Measurements from ENCODE around the gene ARHGEF6. TPM values are rescaled to one million over a fixed set of nuclear protein-coding genes. Genes with fewer than 3 reads are reported as not detected.
A peak's percentile ranks its signal among the peaks of the same experiment; 100 is the strongest.

Gene ARHGEF6
- total RNA-seq, 1 donor = 10.0 TPM

- no peak for DNase-seq (ENCODE audit: low read depth)
- no peak for TF ChIP-seq CTCF (IDR thresholded peaks at IDR 0.05; ENCODE audit: insufficient read depth, low read length)
- H3K4me3 ChIP-seq (ENCODE audit: low read depth, low read length) = no peak overlapping the region
These were observed 45.1 kb downstream of the ARHGEF6 start for GRCh38 chrX:136735601-136736000.

- H3K4me3 ChIP-seq (ENCODE audit: low read depth, low read length) = no peak overlapping the region
- TF ChIP-seq CTCF (IDR thresholded peaks at IDR 0.05; ENCODE audit: insufficient read depth, low read length) = no peak
- DNase-seq (ENCODE audit: low read depth) = no peak
These were observed 47.1 kb downstream of the ARHGEF6 start for GRCh38 chrX:136733613-136734012.

- H3K4me3 ChIP-seq (ENCODE audit: low read depth, low read length) = no peak overlapping the region
- TF ChIP-seq CTCF (IDR thresholded peaks at IDR 0.05; ENCODE audit: insufficient read depth, low read length) = no peak
- no peak for DNase-seq (ENCODE audit: low read depth)
These were observed 48.9 kb downstream of the ARHGEF6 start for GRCh38 chrX:136731798-136732197.

- no peak overlapping the region for H3K4me3 ChIP-seq (ENCODE audit: low read depth, low read length)
- TF ChIP-seq CTCF (IDR thresholded peaks at IDR 0.05; ENCODE audit: insufficient read depth, low read length) = no peak
- peak; percentile 18 for DNase-seq (ENCODE audit: low read depth)
These were observed 49.4 kb downstream of the ARHGEF6 start for GRCh38 chrX:136731207-136731782.

GRCh38 chrX:136728393-136728792 lies 52.3 kb downstream of the ARHGEF6 start:
- no peak for TF ChIP-seq CTCF (IDR thresholded peaks at IDR 0.05; ENCODE audit: insufficient read depth, low read length)
- H3K4me3 ChIP-seq (ENCODE audit: low read depth, low read length) = no peak overlapping the region
- no peak for DNase-seq (ENCODE audit: low read depth)

- H3K4me3 ChIP-seq (ENCODE audit: low read depth, low read length) = no peak overlapping the region
- DNase-seq (ENCODE audit: low read depth) = peak; percentile 81
- no peak for TF ChIP-seq CTCF (IDR thresholded peaks at IDR 0.05; ENCODE audit: insufficient read depth, low read length)
These were observed 55.2 kb downstream of the ARHGEF6 start for GRCh38 chrX:136725441-136726104.

All from fibroblast of the aortic adventitia (primary cell).